RCC 7860 (cell line): ENCODE data around the gene MCM9.

Experiments used
- DNase-seq: peaks from one replicate; pipeline ENCODE4 v3.0.0-alpha.2; 2015; ENCODE audit warnings: low spot score
- FAIRE-seq: peaks from 2 replicates; lab custom pipeline; 2012; peaks lifted over from hg19 to GRCh38; lab: Jason Lieb, UNC

The MCM9 gene

DNA sequence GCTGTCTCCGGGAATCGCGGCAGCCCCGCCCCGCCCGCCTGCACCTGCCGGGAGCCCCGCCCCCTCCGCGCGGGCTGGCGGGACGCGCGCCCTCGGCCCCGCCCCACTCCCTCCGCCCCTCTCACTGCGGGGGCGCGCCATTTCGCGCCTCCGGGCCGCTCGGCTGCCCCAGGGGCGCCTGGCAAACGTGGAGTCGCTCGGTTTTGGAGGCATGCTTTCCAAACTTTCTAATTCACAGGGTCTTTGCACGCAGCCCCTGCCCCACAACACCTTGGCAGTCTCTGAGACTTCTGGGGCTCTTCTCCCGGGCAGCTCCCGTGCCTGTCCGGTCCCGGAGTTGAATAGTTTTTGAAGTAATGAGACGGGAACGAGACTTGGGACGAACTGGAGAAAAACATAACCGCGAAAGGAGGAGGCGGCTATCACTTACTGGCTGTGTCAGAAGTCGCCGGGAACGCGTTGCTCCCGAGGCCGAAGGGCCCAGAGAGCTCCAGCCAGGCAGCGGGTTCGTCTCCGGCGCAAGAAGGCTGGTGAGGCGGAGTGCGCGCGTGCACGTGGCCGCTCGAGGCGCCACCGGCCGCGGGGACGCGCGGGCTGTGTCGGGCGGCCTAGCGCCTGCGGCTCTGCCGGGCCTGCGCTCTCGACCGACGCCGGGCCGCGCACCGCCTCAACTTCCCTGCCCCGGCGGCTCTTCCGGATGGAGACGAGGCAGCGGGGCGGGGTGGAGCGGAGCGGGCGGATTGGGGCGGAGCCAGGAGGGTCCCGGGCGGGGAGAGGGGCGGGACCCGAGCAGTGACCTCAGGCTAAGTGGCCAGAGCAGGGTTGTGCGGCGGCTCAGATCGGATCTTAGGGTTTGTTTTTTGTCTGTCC lies at the start of gene MCM9:
Gene MCM9, minus strand, starts transcription at position 699 of the 870 bp plus-strand sequence. CDS start 3,436 bp downstream, outside the sequence.
- FAIRE-seq, result peak; percentile 10
- DNase-seq, result peak; percentile 74

DNA sequence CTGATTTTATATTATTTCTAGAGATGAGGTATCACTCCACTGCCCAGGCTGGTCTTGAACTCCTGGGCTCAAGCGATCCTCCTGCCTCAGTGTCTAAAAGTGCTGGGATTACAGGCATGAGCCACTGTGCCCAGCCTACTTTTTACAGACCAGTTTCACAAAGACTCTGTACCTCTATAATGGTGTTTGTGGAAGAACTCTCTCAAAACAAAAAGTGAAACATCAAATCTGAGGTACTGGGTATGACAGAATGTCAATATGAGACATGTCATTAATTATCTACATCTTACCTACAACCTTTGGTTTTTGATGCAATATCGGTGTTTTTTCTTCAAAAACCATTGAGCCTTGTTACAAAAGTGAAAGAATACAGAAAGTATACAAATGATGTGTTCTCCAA lies 49.4 kb upstream of the MCM9 start:
- no peak for FAIRE-seq
- DNase-seq, result no peak

DNA sequence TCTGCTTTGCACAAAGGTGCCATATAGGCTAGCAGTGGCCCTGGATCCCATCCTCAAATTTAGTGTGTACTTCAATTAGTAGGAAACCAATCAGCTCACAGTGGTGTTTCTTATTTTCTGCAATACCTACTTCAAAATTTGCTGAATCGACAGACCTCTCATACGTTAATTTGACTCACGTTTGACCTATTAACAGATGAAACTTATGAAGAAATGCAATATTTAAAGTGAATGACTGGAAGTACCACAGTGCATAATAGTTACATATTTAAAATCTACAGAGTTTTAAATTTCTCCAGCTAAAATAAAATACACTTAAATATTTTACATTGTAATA lies 47.6 kb upstream of the MCM9 start:
- DNase-seq (no peak), FAIRE-seq (no peak)

DNA sequence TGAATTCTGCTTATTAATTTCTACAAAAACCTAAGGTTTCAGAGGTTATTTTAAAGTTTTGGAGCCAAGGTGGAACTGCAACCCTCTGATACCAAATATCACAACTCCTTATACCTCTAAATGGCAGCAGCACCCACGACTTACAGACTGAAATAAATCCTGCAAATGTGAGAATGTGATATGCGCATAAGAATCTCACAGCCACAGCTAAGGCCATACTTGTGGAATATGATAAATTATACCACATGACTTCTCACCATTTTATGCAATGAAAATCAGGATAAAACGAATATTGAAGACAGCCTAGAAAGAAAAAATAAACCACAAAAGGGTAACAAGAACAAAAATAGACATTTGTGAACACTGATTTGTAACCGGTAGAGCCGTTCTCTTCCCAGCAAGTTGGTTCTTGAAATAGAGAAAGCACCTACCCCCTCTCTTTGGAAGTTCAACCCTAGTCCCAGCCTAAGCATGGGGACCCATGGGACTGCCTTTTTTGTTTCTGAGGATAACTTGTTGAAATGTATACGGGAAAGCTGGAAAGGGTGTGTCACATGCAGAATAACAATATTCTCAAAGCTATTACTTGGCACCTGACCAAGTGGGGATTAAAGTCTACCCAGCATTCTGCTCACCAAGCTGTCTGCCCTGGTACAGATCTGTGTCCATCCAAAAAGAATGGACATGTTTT lies 47.1 kb upstream of the MCM9 start:
- FAIRE-seq (no peak), DNase-seq (no peak)

DNA sequence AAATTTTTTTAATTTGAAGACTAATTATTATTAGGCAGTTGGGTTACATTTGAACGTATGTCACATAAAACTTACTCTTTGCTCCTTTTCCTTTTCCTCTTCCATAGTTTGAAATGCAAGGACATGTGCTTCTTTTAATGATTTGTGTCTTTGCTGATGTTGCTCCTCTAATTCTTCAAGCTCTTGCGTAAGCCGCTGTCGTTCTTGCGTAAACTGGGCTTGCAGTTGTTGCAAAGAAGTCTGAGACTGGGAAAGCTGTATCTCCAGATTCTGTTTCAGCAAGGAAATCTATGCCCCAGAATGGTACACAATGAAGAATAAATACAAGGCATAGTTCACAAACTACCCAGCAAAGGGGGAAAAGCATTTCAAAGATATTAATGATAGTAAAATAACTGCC lies 45.1 kb upstream of the MCM9 start:
- DNase-seq (no peak), FAIRE-seq (no peak)

DNA sequence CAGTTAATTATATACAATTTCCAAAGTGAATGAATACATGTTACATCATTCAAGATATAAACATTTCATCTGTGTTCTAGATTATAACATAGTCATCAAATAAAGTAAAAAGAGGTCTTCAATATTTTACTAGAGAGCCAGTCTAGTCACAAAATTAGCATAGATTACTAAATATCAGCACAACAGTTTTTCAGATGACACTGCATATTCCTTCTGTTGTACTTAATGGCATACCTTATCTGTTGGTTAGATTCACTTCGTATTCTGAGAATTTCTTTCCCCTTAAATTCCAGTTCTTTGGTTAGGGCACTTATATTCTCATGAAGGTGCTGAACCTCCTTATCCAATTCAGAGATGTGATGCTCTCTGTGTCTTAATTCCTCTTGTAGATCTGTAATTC lies 39.8 kb upstream of the MCM9 start:
- FAIRE-seq (no peak), DNase-seq (no peak)

DNA sequence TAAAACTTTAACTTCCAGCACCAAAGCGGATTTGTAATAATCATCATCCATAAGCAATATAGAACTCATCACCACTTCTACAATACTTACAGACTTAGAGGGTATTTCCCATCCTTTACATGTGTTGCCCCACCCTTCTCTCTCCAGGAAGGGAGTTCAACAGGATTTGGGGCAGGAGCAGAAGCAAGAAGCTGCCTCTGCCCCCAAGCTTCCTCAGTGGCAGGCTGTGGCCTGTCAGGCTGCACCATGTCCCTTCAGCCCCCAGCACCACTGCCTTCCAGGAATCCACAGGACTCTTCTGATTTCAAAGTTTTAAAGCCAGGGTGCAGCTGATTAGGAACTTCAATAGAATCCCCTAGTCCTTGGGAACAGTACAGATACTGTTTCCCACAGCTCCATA lies 36.7 kb upstream of the MCM9 start:
- FAIRE-seq (no peak), DNase-seq (no peak)

DNA sequence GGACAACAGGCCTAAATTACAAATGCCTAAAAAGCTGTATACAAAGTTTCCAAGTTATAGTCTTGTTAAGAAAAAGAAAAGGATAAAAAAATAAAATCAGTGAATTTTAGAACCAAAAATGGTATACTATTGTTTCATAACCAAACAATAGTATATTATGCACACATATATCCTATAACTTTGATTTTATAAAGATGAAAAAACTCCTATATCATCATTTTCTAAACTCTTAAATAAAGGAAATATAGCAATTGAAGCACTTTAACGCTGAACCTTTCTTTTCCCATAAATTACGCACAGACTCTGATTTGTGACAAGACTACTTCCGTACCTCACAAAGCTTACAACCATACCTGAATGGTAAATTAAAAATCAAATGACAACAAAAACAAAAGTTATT lies 35.9 kb upstream of the MCM9 start:
- FAIRE-seq, result no peak
- DNase-seq, result no peak

DNA sequence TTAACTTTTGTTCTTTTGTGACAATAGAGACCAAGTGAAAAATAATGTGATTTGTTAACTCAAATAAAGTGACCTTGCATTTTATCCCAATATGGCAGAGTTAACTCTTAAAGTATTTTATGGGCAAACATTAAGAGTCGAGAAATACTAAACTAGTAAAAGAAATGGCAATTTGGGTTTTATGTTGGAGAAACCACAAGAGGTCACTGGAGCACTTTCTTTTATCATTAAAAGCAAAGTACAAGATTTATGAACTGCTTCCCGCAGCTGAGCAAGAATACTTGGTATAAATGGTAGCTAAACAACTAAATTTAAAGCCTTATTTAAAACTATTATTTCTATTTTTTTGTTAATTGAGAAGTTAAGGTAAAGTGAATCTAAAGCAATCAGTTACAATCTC lies 33.5 kb upstream of the MCM9 start:
- peak; percentile 24 for FAIRE-seq
- no peak for DNase-seq

DNA sequence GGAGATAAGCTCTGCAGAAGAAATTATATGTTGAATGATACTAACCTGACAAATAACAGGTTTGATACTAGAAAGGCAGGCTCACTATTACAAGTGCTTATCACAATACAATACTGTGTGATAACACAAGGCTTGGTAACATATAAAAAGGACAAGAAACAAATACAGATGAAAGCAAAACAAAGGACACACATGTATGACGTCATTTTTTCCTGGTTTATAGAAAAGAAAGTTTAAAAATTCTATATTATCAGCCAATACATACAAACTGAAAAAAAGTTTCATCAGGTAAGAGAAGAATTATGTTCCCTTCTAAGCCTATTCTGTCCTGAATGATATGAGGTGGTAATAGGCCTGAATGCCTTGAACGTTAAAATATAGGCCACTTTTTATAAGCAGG lies 32.3 kb upstream of the MCM9 start:
- DNase-seq (no peak), FAIRE-seq (no peak)

DNA sequence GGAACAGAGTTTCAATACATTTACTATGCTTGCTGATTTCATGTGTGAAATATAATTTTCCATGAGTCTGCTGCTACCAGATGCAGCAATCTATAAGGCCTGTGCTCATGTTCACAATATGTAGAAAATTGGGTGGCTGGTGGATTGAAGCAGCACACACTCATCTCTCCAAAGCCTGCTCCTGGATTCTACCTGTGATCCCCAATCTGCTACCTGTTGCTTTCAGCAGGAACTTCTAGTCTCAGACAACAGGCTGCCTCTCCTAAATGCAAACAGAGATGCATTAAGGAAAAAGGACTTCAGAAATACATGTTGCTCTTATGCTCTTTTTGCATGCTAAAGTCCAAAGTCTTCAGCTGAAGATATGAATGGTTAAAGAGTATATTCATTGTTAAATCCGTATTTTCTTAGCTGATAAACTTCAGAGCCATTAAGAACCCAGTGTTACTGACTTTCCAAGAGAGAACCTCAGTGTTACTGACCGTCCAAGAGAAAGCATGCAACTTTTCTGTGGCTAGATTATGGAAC lies 30.9 kb upstream of the MCM9 start:
- no peak for FAIRE-seq
- no peak for DNase-seq

DNA sequence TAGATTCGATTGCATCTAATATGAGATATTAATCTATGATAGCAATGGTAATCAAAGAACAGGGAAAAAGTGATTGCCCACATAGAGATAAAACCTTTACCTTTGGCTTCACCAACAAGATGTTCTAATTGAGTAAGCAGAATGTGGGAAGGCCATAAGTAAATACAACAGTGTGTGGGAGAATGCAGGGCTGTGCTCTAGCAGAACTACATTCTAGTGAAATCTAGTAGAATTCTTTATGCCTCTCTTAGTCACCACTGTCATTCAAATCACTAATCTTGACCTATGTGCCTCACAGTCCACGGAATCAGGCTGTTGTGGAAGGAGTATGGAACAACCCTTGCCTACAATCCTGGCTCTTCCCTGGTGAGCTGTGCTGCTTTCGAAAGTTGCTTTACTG lies 30.4 kb upstream of the MCM9 start:
- DNase-seq (no peak), FAIRE-seq (no peak)

DNA sequence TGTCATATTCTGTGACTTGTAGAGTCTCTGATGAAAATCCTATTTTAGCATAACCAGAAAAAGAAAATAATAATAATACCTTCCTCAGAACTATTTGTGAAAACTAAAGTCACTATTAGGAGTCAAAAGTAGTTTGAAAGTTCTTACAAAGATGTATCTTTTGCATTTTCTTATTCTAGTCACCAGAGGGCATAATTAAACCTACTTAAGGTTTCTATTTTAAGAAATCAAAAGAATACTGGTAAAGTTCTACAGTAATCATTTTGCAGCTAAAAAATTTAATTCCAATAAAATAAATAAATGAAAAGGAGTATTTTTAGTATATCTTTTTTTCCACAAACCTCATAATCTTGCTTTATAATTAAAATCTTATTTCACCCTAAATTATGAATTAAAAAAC lies 28.0 kb upstream of the MCM9 start:
- DNase-seq (no peak), FAIRE-seq (peak; percentile 73)

DNA sequence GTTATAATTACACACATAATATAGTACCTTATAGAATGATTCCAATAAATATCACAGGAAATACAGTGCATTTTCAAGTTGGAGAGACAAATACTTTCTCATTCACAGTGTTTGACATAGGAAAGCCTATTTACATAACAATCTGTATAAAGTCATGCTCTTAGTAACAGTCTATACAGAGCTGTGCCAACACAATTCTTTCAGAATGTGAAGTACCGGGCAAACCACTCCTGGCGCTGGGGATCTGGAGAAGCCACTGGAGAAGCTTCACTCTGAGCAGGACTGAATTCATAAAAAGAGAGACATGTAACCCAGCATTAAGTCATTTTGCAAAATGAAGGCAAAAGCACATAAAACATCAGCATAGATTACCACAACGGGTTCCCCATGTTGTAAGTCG lies 24.9 kb upstream of the MCM9 start:
- FAIRE-seq, result no peak
- no peak for DNase-seq

DNA sequence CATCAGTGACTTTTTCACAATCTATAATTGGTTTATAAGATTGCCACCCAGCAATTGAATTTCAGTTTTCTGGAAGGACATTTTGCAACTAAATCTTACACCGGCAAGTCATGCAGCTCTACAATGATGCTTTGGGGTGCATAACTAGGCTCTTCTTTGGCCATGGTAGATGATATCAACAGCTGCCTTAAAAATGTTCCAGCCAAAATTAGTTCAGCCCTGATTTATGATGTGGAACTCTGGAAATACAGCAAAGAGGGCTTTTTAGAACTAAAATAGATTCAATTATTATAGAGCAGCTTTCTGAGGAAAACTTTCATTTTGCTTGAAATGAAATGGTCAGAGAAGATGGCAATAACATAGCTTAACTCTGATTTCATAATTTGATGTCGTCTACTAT lies 18.4 kb upstream of the MCM9 start:
- DNase-seq (no peak), FAIRE-seq (no peak)

DNA sequence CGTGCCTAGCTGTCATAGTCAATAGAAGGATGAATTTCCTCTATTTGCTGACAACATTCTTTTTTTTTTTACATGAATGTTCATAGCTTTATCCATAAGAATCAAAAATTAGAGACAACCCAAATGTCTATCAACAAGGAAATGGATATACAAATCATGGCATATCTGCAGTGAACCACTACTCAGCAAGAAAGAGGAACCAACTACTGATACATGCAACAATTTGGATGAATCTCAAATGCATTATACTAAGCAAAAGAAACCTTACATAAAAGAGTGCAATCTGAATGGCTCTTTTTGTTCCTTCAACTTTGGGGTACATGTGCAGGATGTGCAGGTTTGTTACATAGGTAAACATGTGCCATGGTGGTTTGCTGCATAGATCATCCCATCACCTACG lies 17.7 kb upstream of the MCM9 start:
- DNase-seq (no peak), FAIRE-seq (no peak)

DNA sequence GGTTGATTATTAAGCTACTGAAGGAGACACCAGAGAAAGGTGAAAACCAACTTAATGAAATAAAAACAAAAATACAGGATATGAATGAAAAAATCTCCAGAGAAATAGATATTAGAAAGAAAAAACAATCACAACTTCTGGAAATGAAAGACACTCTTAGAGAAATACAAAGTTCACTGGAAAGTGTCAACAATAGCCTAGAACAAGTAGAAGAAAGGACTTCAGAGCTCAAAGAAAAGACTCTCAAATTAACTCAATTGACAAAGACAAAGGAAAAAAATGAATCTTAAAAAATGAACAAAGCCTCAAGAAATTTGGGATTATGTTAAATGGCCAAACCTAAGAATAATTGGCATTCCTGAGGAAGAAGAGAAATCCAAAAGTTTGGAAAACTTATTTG lies 10.3 kb upstream of the MCM9 start:
- DNase-seq (no peak), FAIRE-seq (no peak)

DNA sequence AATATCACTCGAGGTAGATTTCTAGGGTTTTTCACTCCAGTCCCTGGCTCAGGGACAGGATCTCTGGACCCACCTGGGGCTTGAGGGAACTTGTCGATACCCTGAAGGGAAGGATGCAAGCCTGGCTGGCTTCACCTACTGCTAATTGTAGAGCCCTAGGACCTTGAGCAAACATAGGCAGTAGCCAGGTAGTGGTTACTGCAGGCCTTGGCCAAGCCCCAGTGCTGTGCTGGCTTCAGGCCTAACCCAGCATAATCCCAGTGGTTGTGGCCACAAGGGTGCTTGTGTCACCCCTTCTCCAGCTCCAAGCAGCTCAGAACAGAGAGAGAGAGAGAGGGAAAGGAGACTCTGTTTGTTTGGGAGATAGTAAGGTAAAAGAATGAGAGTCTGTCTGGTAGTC lies 5.8 kb upstream of the MCM9 start:
- no peak for FAIRE-seq
- DNase-seq, result no peak

DNA sequence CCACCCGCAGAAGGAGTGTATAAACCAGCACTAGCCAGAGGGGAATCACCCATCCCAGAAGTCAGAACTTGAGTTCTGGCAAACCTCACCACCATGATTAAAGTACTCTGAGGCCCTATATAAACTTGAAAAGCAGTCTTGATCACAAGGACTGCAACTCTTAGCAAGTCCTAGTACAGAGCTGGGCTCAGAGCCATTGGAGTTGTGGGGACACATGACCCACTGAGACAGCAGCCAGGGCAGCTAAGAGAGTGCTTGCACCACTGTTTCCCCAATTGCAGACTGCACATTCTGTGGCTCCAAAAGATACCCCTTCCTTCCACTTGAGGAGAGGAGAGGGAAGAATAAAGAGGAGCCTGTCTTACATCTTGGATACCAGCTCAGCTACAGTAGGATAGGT lies 4.7 kb upstream of the MCM9 start:
- FAIRE-seq, result no peak
- DNase-seq, result no peak

DNA sequence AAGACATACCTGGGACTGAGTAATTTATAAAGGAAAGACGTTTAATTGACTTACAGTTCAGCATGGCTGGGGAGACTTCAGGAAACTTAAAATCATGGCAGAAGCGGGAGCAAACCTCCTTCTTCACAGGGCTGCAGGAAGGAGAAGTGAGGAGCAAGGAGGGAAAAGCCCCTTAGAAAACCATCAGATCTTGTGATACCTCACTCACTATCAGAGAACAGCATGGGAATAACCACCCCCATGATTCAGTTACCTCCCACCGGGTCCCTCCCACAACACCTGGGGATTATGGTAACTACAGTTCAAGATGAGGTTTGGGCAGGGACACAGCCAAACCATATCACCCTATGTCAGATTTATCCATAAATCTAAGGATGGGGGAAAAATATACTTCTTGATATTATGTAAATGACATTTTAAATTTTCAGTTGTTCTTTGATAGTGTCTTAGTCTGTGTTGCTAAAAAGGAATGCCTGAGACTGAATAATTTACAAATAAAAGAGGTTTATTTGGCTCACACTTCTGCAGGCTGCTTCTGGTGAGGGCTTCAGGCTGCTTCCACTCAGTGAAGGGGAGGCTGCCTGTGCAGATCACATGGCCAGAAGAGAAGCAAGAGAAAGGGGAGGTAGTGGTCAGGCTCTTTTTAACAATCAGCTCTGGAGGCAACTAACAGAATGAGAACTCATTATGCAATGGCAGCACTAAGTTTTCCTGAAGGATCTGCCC lies 1.2 kb upstream of the MCM9 start:
- FAIRE-seq (no peak), DNase-seq (no peak)

DNA sequence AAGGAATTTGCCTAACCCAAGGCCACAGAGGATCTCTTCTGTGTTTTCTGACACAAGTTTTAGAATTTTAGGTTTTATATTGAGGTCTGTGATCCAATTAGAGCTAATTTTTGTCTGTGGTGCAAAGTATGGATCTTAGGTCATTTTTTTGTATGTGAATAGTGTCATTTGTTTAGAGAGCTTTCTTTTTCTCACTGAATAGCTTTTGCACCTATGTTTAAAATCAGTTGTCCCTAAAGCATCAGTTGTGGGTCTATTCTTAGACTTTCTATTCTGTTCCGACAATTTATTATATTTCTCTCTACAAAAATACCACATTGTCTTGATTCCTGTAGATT lies 341 bp upstream of the MCM9 start:
- FAIRE-seq (no peak), DNase-seq (no peak)
